GM12801 (cell line): ENCODE results near the gene AP2B1.

ENCODE experiments used
- CTCF ChIP-seq: IDR thresholded peaks from one replicate; pipeline ENCODE4 v1.5.1; 2011; ENCODE audit warnings: control low read depth; ENCODE audit not compliant: insufficient read length; ENCODE audit errors: extremely low read depth

Gene AP2B1

GRCh38 chr17:35715416-35715815 is 128.3 kb downstream of the AP2B1 start:
- TF ChIP-seq CTCF = no peak

- TF ChIP-seq CTCF = no peak
These were observed 129.1 kb downstream of the AP2B1 start for GRCh38 chr17:35716173-35716572.

GRCh38 chr17:35716897-35717465 is 129.9 kb downstream of the AP2B1 start:
- TF ChIP-seq CTCF = no peak

GRCh38 chr17:35717475-35717874 is 130.4 kb downstream of the AP2B1 start:
- no peak for TF ChIP-seq CTCF

GRCh38 chr17:35723735-35724134 is 136.6 kb downstream of the AP2B1 start:
- no peak for TF ChIP-seq CTCF

- no peak for TF ChIP-seq CTCF
These were observed 137.9 kb downstream of the AP2B1 start for GRCh38 chr17:35725058-35725457.

- no peak for TF ChIP-seq CTCF
These were observed 138.6 kb downstream of the AP2B1 start for GRCh38 chr17:35725802-35726126.
